Astrocyte (in vitro differentiated cells and primary cell): ENCODE measurements around the gene ZNF775. TPM values are rescaled to one million over a fixed set of nuclear protein-coding genes. Genes with fewer than 3 reads are reported as not detected.
"Not testable (repeated sequence)": the region's sequence is repeated elsewhere in the genome, so short reads cannot be mapped to it uniquely, and the experiment has no call there.

ENCODE experiments used
- DNase-seq: peaks from one replicate; pipeline ENCODE4 v3.0.0-alpha.2; 2010; ENCODE audit warnings: low read depth
- FAIRE-seq: peaks from 2 replicates; lab custom pipeline; 2011; peaks lifted over from hg19 to GRCh38; lab: Jason Lieb, UNC
- H2AFZ ChIP-seq: 2 replicates; pipeline ENCODE4 v1.6.0; 2012; ENCODE audit warnings: low read depth, low read length, inconsistent platforms
- H3K27ac ChIP-seq: 2 replicates; pipeline ENCODE4 v1.5.1; 2011; ENCODE audit warnings: low read depth, low read length, inconsistent platforms
- H3K27me3 ChIP-seq: 2 replicates; pipeline ENCODE4 v1.6.0; 2011; ENCODE audit warnings: low read length, inconsistent platforms; ENCODE audit not compliant: insufficient read depth
- H3K36me3 ChIP-seq: 2 replicates; pipeline ENCODE4 v1.5.1; 2011; ENCODE audit warnings: low read length, inconsistent platforms; ENCODE audit not compliant: insufficient read depth
- H3K4me1 ChIP-seq: 2 replicates; pipeline ENCODE4 v1.5.1; 2011; ENCODE audit warnings: low read length, inconsistent platforms; ENCODE audit not compliant: insufficient read depth
- H3K4me2 ChIP-seq: 2 replicates; pipeline ENCODE4 v1.6.0; 2012; ENCODE audit warnings: low read length, inconsistent platforms
- H3K4me3 ChIP-seq: 2 replicates; pipeline ENCODE4 v1.5.1; 2011; ENCODE audit warnings: low read depth, mild to moderate bottlenecking, low read length, inconsistent platforms; ENCODE audit not compliant: insufficient read depth
- H3K79me2 ChIP-seq: 2 replicates; pipeline ENCODE4 v1.6.0; 2012; ENCODE audit warnings: mild to moderate bottlenecking, low read length, inconsistent platforms; ENCODE audit not compliant: insufficient read depth
- H3K9ac ChIP-seq: 2 replicates; pipeline ENCODE4 v1.6.0; 2012; ENCODE audit warnings: mild to moderate bottlenecking, low read length, inconsistent platforms
- H3K9me3 ChIP-seq: 2 replicates; pipeline ENCODE4 v1.5.1; 2012; ENCODE audit warnings: low read depth, mild to moderate bottlenecking, low read length, inconsistent platforms; ENCODE audit not compliant: insufficient read depth
- H4K20me1 ChIP-seq: 2 replicates; pipeline ENCODE4 v1.6.0; 2012; ENCODE audit warnings: low read length, inconsistent platforms; ENCODE audit not compliant: insufficient read depth
- H3K27ac Mint-ChIP-seq: one replicate; pipeline ENCODE4 v1.8.0; 2021; ENCODE audit warnings: mild to moderate bottlenecking, mixed read lengths; ENCODE audit not compliant: unreplicated experiment
- H3K27me3 Mint-ChIP-seq: one replicate; pipeline ENCODE4 v1.8.0; 2021; ENCODE audit warnings: low read depth, mixed read lengths; ENCODE audit not compliant: unreplicated experiment
- H3K36me3 Mint-ChIP-seq: one replicate; pipeline ENCODE4 v1.8.0; 2021; ENCODE audit warnings: low read depth, mixed read lengths; ENCODE audit not compliant: unreplicated experiment
- H3K4me1 Mint-ChIP-seq: one replicate; pipeline ENCODE4 v1.8.0; 2021; ENCODE audit warnings: low read depth, mixed read lengths; ENCODE audit not compliant: unreplicated experiment
- H3K4me3 Mint-ChIP-seq: one replicate; pipeline ENCODE4 v1.8.0; 2021; ENCODE audit warnings: mild to moderate bottlenecking, moderate library complexity, mixed read lengths; ENCODE audit not compliant: unreplicated experiment
- H3K9me3 Mint-ChIP-seq: one replicate; pipeline ENCODE4 v1.8.0; 2021; ENCODE audit warnings: mild to moderate bottlenecking, mixed read lengths; ENCODE audit not compliant: unreplicated experiment
- CTCF ChIP-seq: IDR thresholded peaks from 2 replicates; pipeline ENCODE4 v1.5.1; 2011; ENCODE audit warnings: low read depth, mild to moderate bottlenecking, inconsistent platforms, low read length, moderate library complexity; ENCODE audit not compliant: insufficient read depth
- EZH2 ChIP-seq: IDR thresholded peaks from 2 replicates; pipeline ENCODE4 v1.6.1; 2012; ENCODE audit warnings: mild to moderate bottlenecking, low read length, inconsistent platforms; ENCODE audit not compliant: insufficient read depth
- total RNA-seq: library from RNA; stranded (reverse); gene quantifications from 2 replicates; pipeline ENCODE4 v1.2.1, GENCODE V29; 2021

Gene ZNF775
- total RNA-seq, 1 donor from 2014 or later: 6.5 TPM

- Mint-ChIP-seq H3K27me3 (no peaks in the 10 kb centered on the region), H3K9me3 (no peaks in the 10 kb centered on the region), H3K36me3 (no peaks in the 10 kb centered on the region), H3K4me1 (peaks cover 26% of the 10 kb centered on the region), H3K27ac (peak overlapping the region; percentile 34), H3K4me3 (no peak overlapping the region)
- Histone ChIP-seq H3K4me3 (no peak overlapping the region), H3K36me3 (no peaks in the 10 kb centered on the region), H3K4me1 (peaks cover 11% of the 10 kb centered on the region), H3K27ac (no peak overlapping the region), H3K9me3 (no peaks in the 10 kb centered on the region), H3K27me3 (no peaks in the 10 kb centered on the region), H3K79me2 (peaks cover 45% of the 10 kb centered on the region), H3K9ac (no peak overlapping the region), H2AFZ (no peak overlapping the region), H3K4me2 (no peak overlapping the region), H4K20me1 (peaks cover 56% of the 10 kb centered on the region)
- FAIRE-seq: no peak
- DNase-seq: no peak
- no peak for TF ChIP-seq EZH2
- no peak for TF ChIP-seq CTCF
Observed at GRCh38 chr7:150384406-150385301, 5.5 kb downstream of the ZNF775 start.

- H2AFZ ChIP-seq: no peak overlapping the region
- no peak overlapping the region for H3K27ac ChIP-seq
- H3K4me2 ChIP-seq: no peak overlapping the region
Observed at GRCh38 chr7:150385302-150385723, 6.2 kb downstream of the ZNF775 start.

GRCh38 chr7:150385884-150386283 is 6.8 kb downstream of the ZNF775 start:
- H2AFZ ChIP-seq, H3K27ac ChIP-seq, FAIRE-seq, H3K27ac Mint-ChIP-seq, H3K4me3 Mint-ChIP-seq, H3K9ac ChIP-seq, H3K36me3 ChIP-seq, DNase-seq, H3K4me2 ChIP-seq, H3K27me3 ChIP-seq, H3K36me3 Mint-ChIP-seq, H3K4me1 ChIP-seq, H3K9me3 ChIP-seq, H3K4me3 ChIP-seq, H3K9me3 Mint-ChIP-seq, H3K27me3 Mint-ChIP-seq: not testable (repeated sequence)
- Histone ChIP-seq H4K20me1 (peaks cover 58% of the 10 kb centered on the region), H3K79me2 (peaks cover 33% of the 10 kb centered on the region)
- peaks cover 18% of the 10 kb centered on the region for H3K4me1 Mint-ChIP-seq

More at GRCh38 chr7:150385302-150385723, 6.2 kb downstream of the ZNF775 start:
- Histone ChIP-seq H3K9me3 (no peaks in the 10 kb centered on the region), H3K9ac (no peak overlapping the region), H3K4me1 (peaks cover 10% of the 10 kb centered on the region), H3K27me3 (no peaks in the 10 kb centered on the region), H3K79me2 (peaks cover 39% of the 10 kb centered on the region), H3K4me3 (no peak overlapping the region), H4K20me1 (peaks cover 61% of the 10 kb centered on the region), H3K36me3 (no peaks in the 10 kb centered on the region)
- FAIRE-seq (no peak), DNase-seq (no peak)
- Mint-ChIP-seq H3K27me3 (no peaks in the 10 kb centered on the region), H3K9me3 (no peaks in the 10 kb centered on the region), H3K4me3 (no peak overlapping the region), H3K36me3 (no peaks in the 10 kb centered on the region), H3K4me1 (peaks cover 21% of the 10 kb centered on the region), H3K27ac (peak overlapping the region; percentile 47)
- TF ChIP-seq CTCF (no peak), EZH2 (no peak)
